ENCODE measurements around the gene OR8A1.

OR8A1 gene

GRCh38 chr11:124534051-124534450, 35.7 kb upstream of the OR8A1 start:
- TF ChIP-seq CTCF (IDR thresholded peaks at IDR 0.05; ENCODE audit: low read length) = no peak
- no peak for TF ChIP-seq EZH2 (IDR thresholded peaks at IDR 0.05; ENCODE audit: borderline replicate concordance, low read length)
- H3K27ac ChIP-seq (ENCODE audit: low read depth, low read length, poor library complexity, severe bottlenecking) = no peak overlapping the region
- no peaks in the 10 kb centered on the region for H3K36me3 ChIP-seq (ENCODE audit: insufficient read depth, low read length)
- no peaks in the 10 kb centered on the region for H3F3A ChIP-seq (ENCODE audit: insufficient read depth, low read length)
- no peaks in the 10 kb centered on the region for H3K79me2 ChIP-seq (ENCODE audit: insufficient read depth, low read length)
- no peaks in the 10 kb centered on the region for H3K4me1 ChIP-seq (ENCODE audit: insufficient read depth, low read length, severe bottlenecking)
- no peak overlapping the region for H3K4me3 ChIP-seq (ENCODE audit: low read depth, low read length, poor library complexity, severe bottlenecking)
- H3K27me3 ChIP-seq (ENCODE audit: insufficient read depth, low read length) = no peaks in the 10 kb centered on the region
- no peaks in the 10 kb centered on the region for H4K20me1 ChIP-seq (ENCODE audit: insufficient read depth, low read length)
- no peaks in the 10 kb centered on the region for H3K9me3 ChIP-seq (ENCODE audit: low read length)
- H3K4me2 ChIP-seq (ENCODE audit: low read length) = no peak overlapping the region
- no peaks in the 10 kb centered on the region for H3K9me2 ChIP-seq (ENCODE audit: low read depth, low read length)
- H3K9ac ChIP-seq (ENCODE audit: low read length) = no peak overlapping the region
- H2AFZ ChIP-seq (ENCODE audit: low read length) = no peak overlapping the region

- Histone ChIP-seq H3K36me3 (ENCODE audit: insufficient read depth, low read length) (no peaks in the 10 kb centered on the region), H3K4me3 (ENCODE audit: low read depth, low read length, poor library complexity, severe bottlenecking) (no peak overlapping the region), H3K4me1 (ENCODE audit: insufficient read depth, low read length, severe bottlenecking) (no peaks in the 10 kb centered on the region), H2AFZ (ENCODE audit: low read length) (no peak overlapping the region), H3K27ac (ENCODE audit: low read depth, low read length, poor library complexity, severe bottlenecking) (no peak overlapping the region), H3F3A (ENCODE audit: insufficient read depth, low read length) (no peaks in the 10 kb centered on the region), H3K79me2 (ENCODE audit: insufficient read depth, low read length) (no peaks in the 10 kb centered on the region), H3K9ac (ENCODE audit: low read length) (no peak overlapping the region), H3K27me3 (ENCODE audit: insufficient read depth, low read length) (no peaks in the 10 kb centered on the region), H3K9me2 (ENCODE audit: low read depth, low read length) (no peaks in the 10 kb centered on the region), H3K9me3 (ENCODE audit: low read length) (no peaks in the 10 kb centered on the region), H4K20me1 (ENCODE audit: insufficient read depth, low read length) (no peaks in the 10 kb centered on the region), H3K4me2 (ENCODE audit: low read length) (no peak overlapping the region)
- no peak for TF ChIP-seq EZH2 (IDR thresholded peaks at IDR 0.05; ENCODE audit: borderline replicate concordance, low read length)
- TF ChIP-seq CTCF (IDR thresholded peaks at IDR 0.05; ENCODE audit: low read length) = no peak
Observed at GRCh38 chr11:124535552-124536232, 34.1 kb upstream of the OR8A1 start.

- H3F3A ChIP-seq (ENCODE audit: insufficient read depth, low read length) = no peaks in the 10 kb centered on the region
- no peak overlapping the region for H3K27ac ChIP-seq (ENCODE audit: low read depth, low read length, poor library complexity, severe bottlenecking)
- H3K36me3 ChIP-seq (ENCODE audit: insufficient read depth, low read length) = no peaks in the 10 kb centered on the region
- H3K9ac ChIP-seq (ENCODE audit: low read length) = no peak overlapping the region
- no peaks in the 10 kb centered on the region for H3K27me3 ChIP-seq (ENCODE audit: insufficient read depth, low read length)
- TF ChIP-seq CTCF (IDR thresholded peaks at IDR 0.05; ENCODE audit: low read length) (no peak), EZH2 (IDR thresholded peaks at IDR 0.05; ENCODE audit: borderline replicate concordance, low read length) (no peak)
- H3K4me2 ChIP-seq (ENCODE audit: low read length) = no peak overlapping the region
- no peak overlapping the region for H3K4me3 ChIP-seq (ENCODE audit: low read depth, low read length, poor library complexity, severe bottlenecking)
- H3K9me2 ChIP-seq (ENCODE audit: low read depth, low read length) = no peaks in the 10 kb centered on the region
- no peaks in the 10 kb centered on the region for H3K9me3 ChIP-seq (ENCODE audit: low read length)
- H3K4me1 ChIP-seq (ENCODE audit: insufficient read depth, low read length, severe bottlenecking) = no peaks in the 10 kb centered on the region
- H2AFZ ChIP-seq (ENCODE audit: low read length) = no peak overlapping the region
- no peaks in the 10 kb centered on the region for H3K79me2 ChIP-seq (ENCODE audit: insufficient read depth, low read length)
- H4K20me1 ChIP-seq (ENCODE audit: insufficient read depth, low read length) = no peaks in the 10 kb centered on the region
Observed at GRCh38 chr11:124536520-124536919, 33.3 kb upstream of the OR8A1 start.
